GM12872 (cell line): ENCODE data around the gene NHLRC2.

Experiments used
- CTCF ChIP-seq: IDR thresholded peaks from 3 replicates; pipeline ENCODE4 v1.5.1; 2011; ENCODE audit warnings: low read depth, mild to moderate bottlenecking, low read length, moderate library complexity; ENCODE audit not compliant: insufficient read depth

Gene NHLRC2

GRCh38 chr10:113854761-113855588 lies 514 bp downstream of the NHLRC2 start:
- no peak for TF ChIP-seq CTCF

- TF ChIP-seq CTCF = no peak
Measured at GRCh38 chr10:113856563-113856962, 2.1 kb downstream of the NHLRC2 start.

- no peak for TF ChIP-seq CTCF
Measured at GRCh38 chr10:113857210-113857609, 2.7 kb downstream of the NHLRC2 start.

GRCh38 chr10:113858541-113858940 lies 4.1 kb downstream of the NHLRC2 start:
- TF ChIP-seq CTCF = no peak

- no peak for TF ChIP-seq CTCF
Measured at GRCh38 chr10:113859261-113859660, 4.8 kb downstream of the NHLRC2 start.

- no peak for TF ChIP-seq CTCF
Measured at GRCh38 chr10:113865901-113866300, 11.4 kb downstream of the NHLRC2 start.

- TF ChIP-seq CTCF = no peak
Measured at GRCh38 chr10:113866551-113867394, 12.3 kb downstream of the NHLRC2 start.
